Measurements from ENCODE around the gene GYG1. TPM values are rescaled to one million over a fixed set of nuclear protein-coding genes. Genes with fewer than 3 reads are reported as not detected.

The GYG1 gene
- total and polyA plus RNA-seq, 2 of the 8 experiments (the other 6 are each of a cell fraction or from before 2014, with no cell fraction given) = 19.4 to 34.2 TPM

GRCh38 chr3:148991219-148992026 is at the start of gene GYG1 (continued):
- TF ChIP-seq ATF3 (IDR thresholded peaks at IDR 0.05; ENCODE audit: insufficient read depth, low read depth, low read length) (peak; percentile 21; the same call in 1 of the 2 replicates), MAX (IDR thresholded peaks at IDR 0.05) (peak; percentile 93), EGR1 (IDR thresholded peaks at IDR 0.05; ENCODE audit: borderline replicate concordance, low read depth, low read length) (no peak; the same call in 1 of the 2 replicates), RFX5 (IDR thresholded peaks at IDR 0.05; ENCODE audit: borderline replicate concordance, low read depth, low read length) (no peak), CREB1 (IDR thresholded peaks at IDR 0.05) (no peak), SAP30 (IDR thresholded peaks at IDR 0.05; ENCODE audit: insufficient read depth, insufficient replicate concordance, low read length) (no peak), ASH2L (IDR thresholded peaks at IDR 0.05; ENCODE audit: low read length) (peak; percentile 92), SP2 (IDR thresholded peaks at IDR 0.05; ENCODE audit: low read length) (no peak), SP4 (IDR thresholded peaks at IDR 0.05; ENCODE audit: low read length) (no peak), SIX5 (IDR thresholded peaks at IDR 0.05; ENCODE audit: low read depth, low read length) (no peak), CBX8 (IDR thresholded peaks at IDR 0.05; ENCODE audit: borderline replicate concordance, low read depth, low read length) (no peak), SRF (IDR thresholded peaks at IDR 0.05; ENCODE audit: low read depth, low read length) (no peak), PHF8 (conservative IDR thresholded peaks at IDR 0.05; ENCODE audit: low read depth, low read length) (peak; percentile 53), MAFK (IDR thresholded peaks at IDR 0.05; ENCODE audit: low read depth, low read length) (no peak), POLR2AphosphoS5 (IDR thresholded peaks at IDR 0.05; ENCODE audit: low read depth, low read length) (peak; percentile 43; the same call in 1 of the 2 replicates), CTBP2 (IDR thresholded peaks at IDR 0.05; ENCODE audit: borderline replicate concordance, insufficient read depth, insufficient read length, low read length) (peak; percentile 69), TCF12 (IDR thresholded peaks at IDR 0.05; ENCODE audit: low read depth, low read length) (peak; percentile 69; the same call in 1 of the 2 replicates), USF2 (IDR thresholded peaks at IDR 0.05; ENCODE audit: low read length) (peak; percentile 84), SIRT6 (IDR thresholded peaks at IDR 0.05; ENCODE audit: low read length) (no peak), HDAC6 (IDR thresholded peaks at IDR 0.05; ENCODE audit: low read depth, low read length) (no peak), TEAD4 (IDR thresholded peaks at IDR 0.05; ENCODE audit: low read depth, low read length) (no peak), TBP (IDR thresholded peaks at IDR 0.05; ENCODE audit: low read depth, low read length) (peak; percentile 75; the same call in 1 of the 2 replicates), RBBP5 (IDR thresholded peaks at IDR 0.05; ENCODE audit: borderline replicate concordance, low read depth, low read length) (peak; percentile 48; the same call in 1 of the 2 replicates), POLR2A (IDR thresholded peaks at IDR 0.05; ENCODE audit: control extremely low read depth in 1 of 2, low read depth in 2 of 2, low read length in 2 of 2) (peak in 1 of 2 experiments; percentile 73; a peak in 2 of 3 replicates)
